Upper lobe of right lung (tissue), 1 donor: Measurements from ENCODE around the gene NRL. TPM values are rescaled to one million over a fixed set of nuclear protein-coding genes. Genes with fewer than 3 reads are reported as not detected.

Experiments
- ATAC-seq: fragments of 200-7000 bp; cut with Tn5 transposase; one replicate; pipeline ENCODE4 v1.9.1; 2020; ENCODE audit warnings: mild to moderate bottlenecking, moderate library complexity
- DNase-seq: peaks from one replicate; pipeline ENCODE4 v3.0.0-alpha.2; 2020
- H3K27ac ChIP-seq: fragments of 200-600 bp; one replicate; pipeline ENCODE4 v1.8.0; 2022
- H3K27me3 ChIP-seq: fragments of 200-600 bp; one replicate; pipeline ENCODE4 v1.8.0; 2022; ENCODE audit warnings: mild to moderate bottlenecking
- H3K36me3 ChIP-seq: fragments of 200-600 bp; one replicate; pipeline ENCODE4 v1.8.0; 2022
- H3K4me1 ChIP-seq: fragments of 200-600 bp; one replicate; pipeline ENCODE4 v1.8.0; 2022
- H3K4me3 ChIP-seq: fragments of 200-600 bp; one replicate; pipeline ENCODE4 v1.8.0; 2022; ENCODE audit warnings: mild to moderate bottlenecking
- H3K9me3 ChIP-seq: fragments of 200-600 bp; one replicate; pipeline ENCODE4 v1.8.0; 2022
- intact Hi-C: fragments of 100-400 bp; cut with DNase I; formaldehyde crosslinking; loops from one replicate; pipeline ENCODE4 v1.11.0; 2022
- total RNA-seq: library from RNA; stranded (reverse); fragmentation: NEBNext Ultra II Directional; extraction: Animal tissue kit (Norgen Biotek cat#: 25700); gene quantifications from one replicate; pipeline ENCODE4 v1.2.1, GENCODE V29; 2021
- TF ChIP-seq, protein P1 (sequence below): fragments of 200-600 bp; IDR thresholded peaks from one replicate; pipeline ENCODE4 v1.8.0; 2022; ENCODE audit warnings: antibody characterized with exemption
- donor health status: DM: no; HTN: yes; CAD: no; lungs with severe emphysema.

NRL gene
- total RNA-seq, 1 donor from 2014 or later = 2.8 TPM

DNA sequence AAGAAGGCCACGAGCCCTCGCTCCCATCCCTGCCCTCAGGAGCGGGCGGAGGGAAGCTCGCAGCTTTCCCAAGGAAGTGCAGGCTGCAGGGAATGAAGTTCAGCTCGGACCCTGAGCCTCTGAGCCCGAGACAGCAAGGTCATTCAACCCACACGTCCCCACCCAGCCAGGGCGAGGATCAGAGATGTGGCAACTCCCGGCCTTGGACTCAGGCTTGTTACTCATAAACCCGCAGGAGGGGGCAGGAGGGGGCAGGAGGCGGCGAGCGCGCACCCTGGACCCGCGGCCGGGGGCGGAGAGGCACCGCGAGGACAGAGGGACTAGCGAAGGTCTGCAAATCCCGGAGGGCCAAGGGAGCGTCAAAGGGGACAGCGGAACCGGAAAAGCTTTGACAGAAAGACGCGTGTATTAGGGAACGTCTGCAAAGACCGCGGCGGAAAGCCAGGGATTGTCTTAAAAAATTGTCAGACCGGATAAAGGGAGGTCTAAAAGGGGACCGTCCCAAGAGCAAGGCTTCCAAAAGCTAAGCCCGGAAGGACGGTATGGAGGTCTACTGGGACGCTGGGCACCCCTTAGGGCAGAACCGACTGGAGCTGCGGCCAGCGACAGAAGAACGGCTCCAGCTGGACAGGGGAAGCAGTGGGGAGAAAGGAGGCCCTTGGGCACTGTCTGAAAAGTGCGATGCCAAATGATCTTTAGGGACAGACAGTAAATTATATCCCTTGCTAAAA, 783 bp downstream of the NRL start:
- peak overlapping the region; percentile 99 for H3K27ac ChIP-seq
- ATAC-seq (peak; percentile 67), DNase-seq (peak; percentile 95)
- peak overlapping the region; percentile 73 for H3K4me3 ChIP-seq
- H3K36me3 ChIP-seq = peaks cover 25% of the 10 kb centered on the region
- H3K4me1 ChIP-seq = peaks cover 18% of the 10 kb centered on the region
- TF ChIP-seq, protein P1, sequence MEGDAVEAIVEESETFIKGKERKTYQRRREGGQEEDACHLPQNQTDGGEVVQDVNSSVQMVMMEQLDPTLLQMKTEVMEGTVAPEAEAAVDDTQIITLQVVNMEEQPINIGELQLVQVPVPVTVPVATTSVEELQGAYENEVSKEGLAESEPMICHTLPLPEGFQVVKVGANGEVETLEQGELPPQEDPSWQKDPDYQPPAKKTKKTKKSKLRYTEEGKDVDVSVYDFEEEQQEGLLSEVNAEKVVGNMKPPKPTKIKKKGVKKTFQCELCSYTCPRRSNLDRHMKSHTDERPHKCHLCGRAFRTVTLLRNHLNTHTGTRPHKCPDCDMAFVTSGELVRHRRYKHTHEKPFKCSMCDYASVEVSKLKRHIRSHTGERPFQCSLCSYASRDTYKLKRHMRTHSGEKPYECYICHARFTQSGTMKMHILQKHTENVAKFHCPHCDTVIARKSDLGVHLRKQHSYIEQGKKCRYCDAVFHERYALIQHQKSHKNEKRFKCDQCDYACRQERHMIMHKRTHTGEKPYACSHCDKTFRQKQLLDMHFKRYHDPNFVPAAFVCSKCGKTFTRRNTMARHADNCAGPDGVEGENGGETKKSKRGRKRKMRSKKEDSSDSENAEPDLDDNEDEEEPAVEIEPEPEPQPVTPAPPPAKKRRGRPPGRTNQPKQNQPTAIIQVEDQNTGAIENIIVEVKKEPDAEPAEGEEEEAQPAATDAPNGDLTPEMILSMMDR = no peak
- H3K9me3 ChIP-seq = no peaks in the 10 kb centered on the region
- intact Hi-C loops = no loop called here
- H3K27me3 ChIP-seq = no peaks in the 10 kb centered on the region

DNA sequence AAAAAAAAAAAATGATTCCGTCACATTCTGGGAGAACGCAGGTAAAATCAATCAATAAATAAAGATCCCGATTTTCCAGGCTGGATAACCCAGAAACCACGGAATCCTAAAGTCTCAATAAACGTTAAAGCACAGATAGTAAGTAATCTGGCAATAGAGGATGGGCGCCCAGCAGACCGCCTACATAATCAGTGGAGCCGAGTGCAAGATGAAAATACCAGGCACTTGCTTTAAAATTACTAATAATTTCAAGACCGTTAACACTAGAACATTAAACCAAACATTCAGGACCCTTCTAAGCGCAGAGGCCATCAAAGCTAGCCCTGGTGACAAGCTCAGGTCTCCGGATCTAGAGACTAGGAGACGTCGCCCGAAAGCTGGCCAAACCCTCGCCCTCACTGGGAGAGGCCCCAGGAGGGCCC, 1.4 kb downstream of the NRL start:
- H3K4me3 ChIP-seq = peak overlapping the region; percentile 73
- H3K27ac ChIP-seq = peak overlapping the region; percentile 99
- peaks cover 24% of the 10 kb centered on the region for H3K4me1 ChIP-seq
- H3K36me3 ChIP-seq = peaks cover 19% of the 10 kb centered on the region
- ATAC-seq (no peak), DNase-seq (no peak)
- no peaks in the 10 kb centered on the region for H3K9me3 ChIP-seq
- TF ChIP-seq, protein P1 = no peak
- intact Hi-C loops = no loop called here
- no peaks in the 10 kb centered on the region for H3K27me3 ChIP-seq

DNA sequence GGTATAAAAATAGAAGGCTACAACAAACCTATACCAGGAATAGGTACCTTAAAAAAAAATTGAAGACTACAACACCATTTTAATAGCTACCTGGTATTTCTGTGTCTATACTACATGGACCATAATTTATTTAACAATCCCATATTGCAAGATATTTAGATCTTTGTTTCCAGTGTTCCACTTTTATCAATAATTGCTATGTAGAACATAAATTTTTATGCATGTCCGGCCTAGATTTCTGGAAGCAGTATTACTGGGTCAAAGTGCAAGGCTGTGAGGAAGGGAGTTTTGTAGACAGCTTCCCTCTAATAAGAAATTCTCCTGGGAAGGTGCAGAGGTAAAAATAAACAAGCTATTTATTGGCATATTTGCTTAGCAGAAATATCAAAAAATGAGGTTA, 4.2 kb downstream of the NRL start:
- Histone ChIP-seq H3K4me3 (no peak overlapping the region), H3K36me3 (no peaks in the 10 kb centered on the region), H3K27me3 (no peaks in the 10 kb centered on the region), H3K27ac (no peak overlapping the region), H3K9me3 (no peaks in the 10 kb centered on the region), H3K4me1 (peaks cover 12% of the 10 kb centered on the region)
- intact Hi-C loops = no loop called here
- ATAC-seq = no peak
- DNase-seq = no peak
- TF ChIP-seq, protein P1 = no peak

DNA sequence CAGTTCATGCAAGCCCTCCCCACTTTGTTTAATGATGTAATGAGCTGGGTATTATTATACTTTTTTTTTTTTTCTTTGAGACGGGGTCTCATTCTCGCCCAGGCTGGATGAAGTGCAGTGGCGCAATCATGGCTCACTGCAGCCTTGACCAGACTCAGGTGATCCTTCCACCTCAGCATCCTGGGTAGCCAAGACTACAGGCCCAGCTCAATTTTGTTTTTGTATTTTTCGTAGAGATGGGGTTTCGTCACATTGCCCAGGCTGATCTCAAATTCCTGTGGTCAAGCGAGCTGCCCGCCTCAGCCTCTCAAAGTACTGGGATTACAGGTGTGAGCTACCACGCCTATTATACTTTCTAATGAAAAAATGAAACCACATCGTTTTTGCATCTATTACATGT, 4.7 kb downstream of the NRL start:
- ATAC-seq = no peak
- no peak for DNase-seq
- intact Hi-C loops = no loop called here

DNA sequence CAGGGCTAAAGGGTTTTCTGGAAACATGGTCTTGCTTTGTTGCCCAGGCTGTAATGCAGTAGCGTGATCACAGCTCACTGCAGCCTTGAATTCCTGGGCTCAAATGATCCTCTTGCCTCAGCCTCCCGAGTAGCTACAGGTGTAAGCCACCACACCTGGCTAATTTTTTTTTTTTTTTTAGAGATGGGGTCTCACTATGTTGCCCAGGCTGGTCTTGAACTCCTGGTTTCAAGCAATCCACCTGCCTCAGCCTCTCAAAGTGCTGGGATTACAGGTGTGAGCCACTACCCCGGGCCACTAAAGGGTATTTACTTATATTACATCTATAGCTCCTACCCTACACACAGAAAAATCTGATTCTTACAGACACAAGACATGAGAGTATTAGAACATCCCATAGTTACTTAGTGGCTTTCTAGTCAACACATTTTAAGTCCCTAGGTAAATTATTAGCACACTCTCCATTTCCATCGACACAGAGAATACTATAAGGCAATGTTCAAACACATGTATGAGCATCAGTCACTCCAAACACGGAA, 6.3 kb downstream of the NRL start:
- ATAC-seq (no peak), DNase-seq (no peak)
- intact Hi-C loops = loop anchor here (10.0 kb wide), 1 partner anchor 54 kb away; the partner anchor contains the start of gene CARMIL3
- Histone ChIP-seq H3K4me1 (peaks cover 10% of the 10 kb centered on the region), H3K36me3 (no peaks in the 10 kb centered on the region), H3K27me3 (no peaks in the 10 kb centered on the region), H3K4me3 (no peak overlapping the region), H3K27ac (peak overlapping the region; percentile 69), H3K9me3 (no peaks in the 10 kb centered on the region)
- TF ChIP-seq, protein P1 = no peak

More for the DNA sequence above, 4.7 kb downstream of the NRL start:
- H3K27ac ChIP-seq = peak overlapping the region; percentile 69
- no peaks in the 10 kb centered on the region for H3K9me3 ChIP-seq
- H3K36me3 ChIP-seq = no peaks in the 10 kb centered on the region
- TF ChIP-seq, protein P1 = no peak
- peaks cover 10% of the 10 kb centered on the region for H3K4me1 ChIP-seq
- no peaks in the 10 kb centered on the region for H3K27me3 ChIP-seq
- H3K4me3 ChIP-seq = no peak overlapping the region
